ENCODE data around the gene TRIP10. TPM values are rescaled to one million over a fixed set of nuclear protein-coding genes. Genes with fewer than 3 reads are reported as not detected.
A peak's percentile ranks its signal among the peaks of the same experiment; 100 is the strongest.
"Not testable (repeated sequence)": the region's sequence is repeated elsewhere in the genome, so short reads cannot be mapped to it uniquely, and the experiment has no call there.

TRIP10 gene
- total and polyA plus RNA-seq, 7 experiments from 2014 or later = 0.74 to 17.4 (median 5.2) TPM

GRCh38 chr19:6800160-6800790, 60.8 kb downstream of the TRIP10 start:
- Histone ChIP-seq H3K4me1 (ENCODE audit: control insufficient read depth in 2 of 2, insufficient read depth in 2 of 2, low read length in 2 of 2) (peaks cover 28 to 42% of the 10 kb centered on the region in 2 donors), H3K4me3 (ENCODE audit: low read length) (peak overlapping the region; percentile 67), H3K27ac (ENCODE audit: low read depth, low read length) (peak overlapping the region; percentile 85)
- peak overlapping the region; percentile 87 to 99 (median 94) for H3K4me3 Mint-ChIP-seq
- H3K9me3 ChIP-seq (ENCODE audit: control insufficient read depth in 2 of 3, low read length in 3 of 3); DNase-seq; H3K9me3 Mint-ChIP-seq; H3K27me3 ChIP-seq (ENCODE audit: control insufficient read depth in 2 of 2, insufficient read depth in 2 of 2, low read length in 2 of 2); ATAC-seq; H3K27me3 Mint-ChIP-seq; H3K36me3 ChIP-seq (ENCODE audit: control insufficient read depth in 2 of 3, insufficient read depth in 3 of 3, low read length in 3 of 3): not testable (repeated sequence)
- ChIA-PET POLR2A (interaction anchor here (0.6 to 4.2 kb wide), 14 partner anchors 9 to 284 kb away, joined by 3 to 53 read pairs (median 9); partner anchors contain the start of genes GPR108, SH2D3A, TRIP10 and VAV1), CTCF (interaction anchor here (0.6 to 2.2 kb wide), 6 partner anchors 17 to 94 kb away, joined by 3 to 7 read pairs (median 4); partner anchors contain the start of genes SH2D3A and VAV1)
- intact Hi-C loops (cut with micrococcal nuclease) = loop anchor here in 1 of 2 donors (5.0 kb wide), 2 partner anchors 37 to 397 kb away; no protein-coding TSS in a partner anchor
- H3K4me1 Mint-ChIP-seq = peaks cover 54 to 90% (median 72%) of the 10 kb centered on the region in 7 donors
- H3K36me3 Mint-ChIP-seq = peaks cover 5 to 40% (median 13%) of the 10 kb centered on the region in 5 donors
- peak overlapping the region; percentile 93 to 99 (median 97) for H3K27ac Mint-ChIP-seq

GRCh38 chr19:6800991-6801484, 61.6 kb downstream of the TRIP10 start:
- CTCF ChIA-PET = interaction anchor here (0.9 to 2.2 kb wide), 3 partner anchors 22 to 33 kb away, joined by 3 to 7 read pairs (median 5); partner anchors contain the start of genes SH2D3A and VAV1
- Mint-ChIP-seq H3K9me3 (peaks cover 0 to 1% (median 0%) of the 10 kb centered on the region in 11 donors), H3K27me3 (no peaks in the 10 kb centered on the region), H3K27ac (peak overlapping the region; percentile 93 to 99 (median 97)), H3K4me1 (peaks cover 48 to 86% (median 69%) of the 10 kb centered on the region in 7 donors), H3K4me3 (peak overlapping the region; percentile 87 to 99 (median 94)), H3K36me3 (peaks cover 5 to 37% (median 8%) of the 10 kb centered on the region in 5 donors)
- POLR2A ChIA-PET = interaction anchor here (0.6 to 4.2 kb wide), 18 partner anchors 8 to 283 kb away, joined by 3 to 53 read pairs (median 6); partner anchors contain the start of genes GPR108, SH2D3A, TRIP10 and VAV1
- DNase-seq = peak in 3 of 9 donors; percentile 17 to 21 (median 18)
- H3K27ac ChIP-seq (ENCODE audit: low read depth, low read length) = peak overlapping the region; percentile 85
- no peaks in the 10 kb centered on the region for H3K9me3 ChIP-seq (ENCODE audit: control insufficient read depth in 2 of 3, low read length in 3 of 3)
- peaks cover 0 to 5% (median 0%) of the 10 kb centered on the region in 3 experiments for H3K36me3 ChIP-seq (ENCODE audit: control insufficient read depth in 2 of 3, insufficient read depth in 3 of 3, low read length in 3 of 3)
- peaks cover 28 to 41% of the 10 kb centered on the region in 2 donors for H3K4me1 ChIP-seq (ENCODE audit: control insufficient read depth in 2 of 2, insufficient read depth in 2 of 2, low read length in 2 of 2)
- no peaks in the 10 kb centered on the region for H3K27me3 ChIP-seq (ENCODE audit: control insufficient read depth in 2 of 2, insufficient read depth in 2 of 2, low read length in 2 of 2)
- ATAC-seq = no peak
- H3K4me3 ChIP-seq (ENCODE audit: low read length) = peak overlapping the region; percentile 67
- intact Hi-C loops (cut with micrococcal nuclease) = loop anchor here (1.0 to 5.0 kb wide), 9 partner anchors 8 to 396 kb away; partner anchors contain the start of genes GPR108 (in 2 of the 2), SH2D3A (in 2 of the 2) and VAV1 (in 2 of the 2)

Small RNA genes within 50 kb of the gene (microRNA-seq; reads per million reads assigned to microRNA genes)
- not detected for gene MIR6791 (ENCODE audit: borderline microRNAs expressed)

Other genes with a start within 250 kb of the TRIP10 start
- 1 to 10 TPM; 1.5 to 7.6 (median 2.6) TPM for gene TUBB4A, start 237.4 kb upstream of the TRIP10 start, total RNA-seq
- 1 to 10 TPM; 1.5 to 4.5 TPM for gene TUBB4A, start 237.4 kb upstream of the TRIP10 start, polyA plus RNA-seq
- 1 to 10 TPM in 3 of 5 experiments, under 1 TPM in 1, not detected in 1; 0.38 to 3.9 (median 3.0) TPM for gene TNFSF9, start 208.7 kb upstream of the TRIP10 start, total RNA-seq
- not detected for gene TNFSF9, start 208.7 kb upstream of the TRIP10 start, polyA plus RNA-seq
- gene CD70, start 148.5 kb upstream of the TRIP10 start, total RNA-seq = 10 to 100 TPM in 1 of 5 experiments, 1 to 10 TPM in 1, not detected in 3; 1.2 to 39.6 TPM
- not detected for gene CD70, start 148.5 kb upstream of the TRIP10 start, polyA plus RNA-seq
- 10 to 100 TPM in 1 of 5 experiments, 1 to 10 TPM in 4; 1.0 to 20.5 (median 1.8) TPM for gene TNFSF14, start 69.5 kb upstream of the TRIP10 start, total RNA-seq
- 1 to 10 TPM; 1.3 to 1.9 TPM for gene TNFSF14, start 69.5 kb upstream of the TRIP10 start, polyA plus RNA-seq
- gene C3, start 19.0 kb upstream of the TRIP10 start, total RNA-seq = 1 to 10 TPM in 3 of 5 experiments, under 1 TPM in 2; 0.57 to 3.7 (median 1.8) TPM
- gene C3, start 19.0 kb upstream of the TRIP10 start, polyA plus RNA-seq = not detected
- gene GPR108, start 2.1 kb upstream of the TRIP10 start, total RNA-seq = 10 to 100 TPM; 36.1 to 81.6 (median 61.9) TPM
- gene GPR108, start 2.1 kb upstream of the TRIP10 start, polyA plus RNA-seq = 10 to 100 TPM; 70.6 to 96.5 TPM
- 10 to 100 TPM; 27.9 to 64.7 (median 57.4) TPM for gene SH2D3A, start 27.8 kb downstream of the TRIP10 start, total RNA-seq
- 10 to 100 TPM; 35.2 to 60.4 TPM for gene SH2D3A, start 27.8 kb downstream of the TRIP10 start, polyA plus RNA-seq
- gene VAV1, start 33.0 kb downstream of the TRIP10 start, total RNA-seq = 100 to 1,000 TPM in 3 of 5 experiments, 10 to 100 TPM in 2; 90.5 to 132 (median 115) TPM
- 10 to 100 TPM; 26.2 to 41.4 TPM for gene VAV1, start 33.0 kb downstream of the TRIP10 start, polyA plus RNA-seq
- 10 to 100 TPM in 2 of 5 experiments, 1 to 10 TPM in 3; 7.1 to 31.7 (median 9.1) TPM for gene ADGRE1, start 147.9 kb downstream of the TRIP10 start, total RNA-seq
- 10 to 100 TPM in 1 of 2 donors, 1 to 10 TPM in 1; 4.2 to 14.3 TPM for gene ADGRE1, start 147.9 kb downstream of the TRIP10 start, polyA plus RNA-seq